Nephron progenitor cell (in vitro differentiated cells): ENCODE measurements around the gene CRIP3.

Experiments
- DNase-seq: peaks from one replicate; pipeline ENCODE4 v3.0.0; 2021
- H3K27ac Mint-ChIP-seq: 2 replicates; pipeline ENCODE4 v1.8.0; 2021; ENCODE audit warnings: mild to moderate bottlenecking, moderate library complexity, mixed read lengths
- H3K27me3 Mint-ChIP-seq: 2 replicates; pipeline ENCODE4 v1.8.0; 2021; ENCODE audit warnings: mild to moderate bottlenecking, low read depth, mixed read lengths; ENCODE audit not compliant: poor library complexity
- H3K36me3 Mint-ChIP-seq: 2 replicates; pipeline ENCODE4 v1.8.0; 2021; ENCODE audit warnings: low read depth, mixed read lengths
- H3K4me1 Mint-ChIP-seq: 2 replicates; pipeline ENCODE4 v1.8.0; 2021; ENCODE audit warnings: mixed read lengths
- H3K4me3 Mint-ChIP-seq: 2 replicates; pipeline ENCODE4 v1.8.0; 2021; ENCODE audit warnings: mild to moderate bottlenecking, moderate library complexity, mixed read lengths
- H3K9me3 Mint-ChIP-seq: 2 replicates; pipeline ENCODE4 v1.8.0; 2021; ENCODE audit warnings: mild to moderate bottlenecking, moderate library complexity, mixed read lengths
- CTCF ChIP-seq: fragments of 200-600 bp; sonication (generic); IDR thresholded peaks from 2 replicates; pipeline ENCODE4 v1.5.0; 2021; ENCODE audit warnings: antibody characterized with exemption

The CRIP3 gene

GRCh38 chr6:43258807-43259686 is 49.6 kb downstream of the CRIP3 start:
- TF ChIP-seq CTCF = no peak
- no peak for DNase-seq
- H3K27ac Mint-ChIP-seq = no peak overlapping the region
- H3K36me3 Mint-ChIP-seq = no peaks in the 10 kb centered on the region
- H3K4me3 Mint-ChIP-seq = no peak overlapping the region
- peaks cover 15% of the 10 kb centered on the region for H3K27me3 Mint-ChIP-seq
- H3K9me3 Mint-ChIP-seq = no peaks in the 10 kb centered on the region
- H3K4me1 Mint-ChIP-seq = peaks cover 24% of the 10 kb centered on the region

- Mint-ChIP-seq H3K27ac (peak overlapping the region; percentile 52), H3K4me3 (no peak overlapping the region), H3K9me3 (no peaks in the 10 kb centered on the region), H3K4me1 (peaks cover 24% of the 10 kb centered on the region), H3K36me3 (no peaks in the 10 kb centered on the region), H3K27me3 (peaks cover 19% of the 10 kb centered on the region)
- TF ChIP-seq CTCF = no peak
- no peak for DNase-seq
These were observed 50.4 kb downstream of the CRIP3 start for GRCh38 chr6:43258180-43258579.

GRCh38 chr6:43257367-43258145 is 51.1 kb downstream of the CRIP3 start:
- TF ChIP-seq CTCF = no peak
- no peak overlapping the region for H3K4me3 Mint-ChIP-seq
- no peak for DNase-seq
- no peaks in the 10 kb centered on the region for H3K36me3 Mint-ChIP-seq
- H3K27me3 Mint-ChIP-seq = peaks cover 25% of the 10 kb centered on the region
- H3K9me3 Mint-ChIP-seq = no peaks in the 10 kb centered on the region
- peaks cover 24% of the 10 kb centered on the region for H3K4me1 Mint-ChIP-seq
- peak overlapping the region; percentile 52 for H3K27ac Mint-ChIP-seq

- Mint-ChIP-seq H3K4me1 (peaks cover 24% of the 10 kb centered on the region), H3K27me3 (peaks cover 27% of the 10 kb centered on the region), H3K27ac (no peak overlapping the region), H3K9me3 (no peaks in the 10 kb centered on the region), H3K4me3 (no peak overlapping the region), H3K36me3 (no peaks in the 10 kb centered on the region)
- DNase-seq = no peak
- no peak for TF ChIP-seq CTCF
These were observed 51.8 kb downstream of the CRIP3 start for GRCh38 chr6:43256670-43257366.
